HCT116 (cell line): ENCODE measurements around the gene TMEM191C. TPM values are rescaled to one million over a fixed set of nuclear protein-coding genes. Genes with fewer than 3 reads are reported as not detected.

Experiments
- ATAC-seq: fragments of 200-7000 bp; cut with Tn5 transposase; 2 replicates; pipeline ENCODE4 v1.9.1; 2020; ENCODE audit warnings: mild to moderate bottlenecking, moderate library complexity
- BruUV-seq: library from RNA; stranded (reverse); fragments of 400-500 nt; replicated peaks from 2 replicates; lab custom pipeline; 2021; lab: Mats Ljungman, UMichigan
- CTCF ChIA-PET: fragments of 300-600 bp; sonication (Branson Sonifier 250); formaldehyde crosslinking; loops from one replicate; lab custom pipeline; 2021; ENCODE audit warnings: antibody characterized with exemption; lab: Charles Lee
- POLR2A ChIA-PET: fragments of 300-600, 350-600 bp; sonication (Branson Sonifier 250); formaldehyde crosslinking; loops from one replicate; lab custom pipeline; 2021; ENCODE audit warnings: antibody characterized with exemption; lab: Charles Lee
- RAD21 ChIA-PET, 2 experiments: fragments of 300-600 bp; sonication (Branson Sonifier 250); formaldehyde crosslinking; loops; one replicate each; lab custom pipeline; 2023; ENCODE audit warnings: low total read pairs in 2 of 2; ENCODE audit not compliant: uncharacterized antibody in 2 of 2, unreplicated experiment in 2 of 2, low non-redundant PET in 1 of 2; lab: Charles Lee
- DNase-seq: peaks from one replicate; pipeline ENCODE4 v3.0.0-alpha.2; 2010; ENCODE audit warnings: low read depth, low spot score
- H2AFZ ChIP-seq: fragments of 200-600 bp; shearing (Covaris generic), sonication (generic); 2 replicates; pipeline ENCODE4 v1.6.1; 2017; ENCODE audit warnings: low read depth, mixed run types, mixed read lengths, antibody characterized with exemption, low read length; ENCODE audit not compliant: poor library complexity, severe bottlenecking
- H3K27ac ChIP-seq: 2 replicates; pipeline ENCODE4 v1.5.1; 2012; ENCODE audit warnings: low read depth, low read length
- H3K27me3 ChIP-seq: fragments of 200-600 bp; sonication (generic); 2 replicates; pipeline ENCODE4 v1.6.1; 2016; ENCODE audit warnings: mixed run types, low read length, mixed read lengths; ENCODE audit not compliant: insufficient read depth
- H3K36me3 ChIP-seq, 2 experiments: fragments of 200-500 bp in 1 of 2; fragments of 200-600 bp in 1 of 2; sonication (Bioruptor generic) in 1 of 2; sonication (generic) in 1 of 2; 2 replicates each; pipeline versions ENCODE4 v1.5.1 to v1.6.1; 2014 to 2016; ENCODE audit warnings: low read length in 2 of 2, inconsistent platforms in 1 of 2, mixed read lengths in 1 of 2, mixed run types in 1 of 2; ENCODE audit not compliant: insufficient read depth in 2 of 2, control insufficient read depth in 1 of 2
- H3K4me1 ChIP-seq, 2 experiments: fragments of 200-600 bp in 1 of 2; sonication (generic) in 1 of 2; 2 replicates each; pipeline versions ENCODE4 v1.5.1 to v1.6.1; 2012 to 2017; ENCODE audit warnings: low read length in 2 of 2, inconsistent platforms in 1 of 2, mild to moderate bottlenecking in 1 of 2, mixed read lengths in 1 of 2, mixed run types in 1 of 2, moderate library complexity in 1 of 2; ENCODE audit not compliant: insufficient read depth in 2 of 2, control insufficient read depth in 1 of 2
- H3K4me2 ChIP-seq: fragments of 200-600 bp; sonication (generic); 2 replicates; pipeline ENCODE4 v1.6.1; 2017; ENCODE audit warnings: mixed run types, low read length, mixed read lengths
- H3K4me3 ChIP-seq, 2 experiments: fragments of 200-600 bp in 1 of 2; sonication (generic) in 1 of 2; replicated peaks in 1 of 2; 2 replicates each; pipeline ENCODE4 v1.5.1; 2011 to 2016; ENCODE audit warnings: low read length in 2 of 2, control low read depth in 1 of 2, low read depth in 1 of 2, mild to moderate bottlenecking in 1 of 2, mixed read lengths in 1 of 2, mixed run types in 1 of 2
- H3K79me2 ChIP-seq: fragments of 200-600 bp; sonication (generic); 2 replicates; pipeline ENCODE4 v1.6.1; 2017; ENCODE audit warnings: mild to moderate bottlenecking, mixed run types, low read length, moderate library complexity, mixed read lengths; ENCODE audit not compliant: insufficient read depth
- H3K9ac ChIP-seq: fragments of 200-600 bp; sonication (generic); 2 replicates; pipeline ENCODE4 v1.6.1; 2016; ENCODE audit warnings: low read length, mixed read lengths
- H3K9me2 ChIP-seq: fragments of 200-600 bp; sonication (generic), shearing (Covaris generic); 2 replicates; pipeline ENCODE4 v1.6.1; 2017; ENCODE audit warnings: mixed run types, mild to moderate bottlenecking, moderate library complexity; ENCODE audit not compliant: insufficient read depth
- H3K9me3 ChIP-seq, 2 experiments: fragments of 200-500 bp in 1 of 2; fragments of 200-600 bp in 1 of 2; sonication (Bioruptor generic) in 1 of 2; sonication (generic) in 1 of 2; 2 replicates each; pipeline ENCODE4 v1.6.1; 2014 to 2017; ENCODE audit warnings: low read length in 2 of 2, mixed read lengths in 2 of 2, inconsistent platforms in 1 of 2, low read depth in 1 of 2, mild to moderate bottlenecking in 1 of 2, mixed run types in 1 of 2, moderate library complexity in 1 of 2; ENCODE audit not compliant: control insufficient read depth in 1 of 2, insufficient read depth in 1 of 2
- H4K20me1 ChIP-seq: fragments of 200-600 bp; sonication (generic), shearing (Covaris generic); 2 replicates; pipeline ENCODE4 v1.6.1; 2017; ENCODE audit warnings: mixed run types, mild to moderate bottlenecking, moderate library complexity; ENCODE audit not compliant: insufficient read depth
- CBX3 ChIP-seq: IDR thresholded peaks from 2 replicates; pipeline ENCODE4 v1.6.1; 2012; ENCODE audit warnings: low read depth
- CTCF ChIP-seq, 3 experiments: fragments of 200-600 bp in 1 of 3; sonication (generic) in 1 of 3; IDR thresholded peaks in 2 of 3; conservative IDR thresholded peaks in 1 of 3; 2 replicates each; pipeline ENCODE4 v1.5.1; 2012 to 2017; ENCODE audit warnings: low read depth in 2 of 3, low read length in 2 of 3, antibody characterized with exemption in 1 of 3, borderline replicate concordance in 1 of 3, control low read depth in 1 of 3, mild to moderate bottlenecking in 1 of 3, mixed read lengths in 1 of 3, mixed run types in 1 of 3, moderate library complexity in 1 of 3; ENCODE audit not compliant: insufficient read depth in 1 of 3
- EGR1 ChIP-seq: IDR thresholded peaks from 2 replicates; pipeline ENCODE4 v1.6.1; 2012; ENCODE audit warnings: low read depth
- ELF1 ChIP-seq: IDR thresholded peaks from 2 replicates; pipeline ENCODE4 v1.6.1; 2012; ENCODE audit warnings: low read depth, borderline replicate concordance
- EZH2phosphoT487 ChIP-seq: fragments of 200-600 bp; IDR thresholded peaks from 2 replicates; pipeline ENCODE4 v1.6.1; 2018; ENCODE audit warnings: antibody characterized with exemption, borderline replicate concordance
- FOSL1 ChIP-seq: IDR thresholded peaks from 2 replicates; pipeline ENCODE4 v1.6.1; 2012; ENCODE audit warnings: low read depth
- JUND ChIP-seq: IDR thresholded peaks from 2 replicates; pipeline ENCODE4 v1.6.1; 2012
- MAX ChIP-seq: IDR thresholded peaks from 2 replicates; pipeline ENCODE4 v1.6.1; 2012
- POLR2AphosphoS5 ChIP-seq: IDR thresholded peaks from 2 replicates; pipeline ENCODE4 v1.6.1; 2011; ENCODE audit warnings: mild to moderate bottlenecking, low read depth, low read length, moderate library complexity
- RAD21 ChIP-seq: IDR thresholded peaks from 2 replicates; pipeline ENCODE4 v1.6.1; 2012; ENCODE audit warnings: low read depth, mild to moderate bottlenecking
- SP1 ChIP-seq: IDR thresholded peaks from 2 replicates; pipeline ENCODE4 v1.6.1; 2012; ENCODE audit warnings: low read depth
- SRF ChIP-seq: IDR thresholded peaks from 2 replicates; pipeline ENCODE4 v1.6.1; 2012; ENCODE audit warnings: low read depth
- ZFX ChIP-seq: fragments of 450-650 bp; IDR thresholded peaks from 2 replicates; pipeline ENCODE4 v1.6.1; 2017
- ZNF274 ChIP-seq: fragments of 200-500 bp; sonication (Bioruptor generic); IDR thresholded peaks from 2 replicates; pipeline ENCODE4 v1.6.1; 2014; ENCODE audit warnings: mild to moderate bottlenecking, low read depth, low read length, inconsistent platforms
- intact Hi-C: fragments of 100-400 bp; cut with micrococcal nuclease; formaldehyde crosslinking; loops from 2 replicates; pipeline ENCODE4 v1.10.0; 2022
- total RNA-seq: library from RNA; stranded (reverse); gene quantifications from one replicate; pipeline ENCODE4 v1.2.1, GENCODE V29; 2021; ENCODE audit not compliant: unreplicated experiment

Gene TMEM191C
- total RNA-seq, 1 experiment from 2014 or later, result 3.1 TPM

- no peaks in the 10 kb centered on the region for H3K27me3 ChIP-seq
- TF ChIP-seq EGR1, result no peak
- TF ChIP-seq MAX, result no peak
- TF ChIP-seq ELF1, result no peak
- CTCF ChIA-PET, result no interaction called here
- no peak overlapping the region for H3K9ac ChIP-seq
- H3K4me1 ChIP-seq, result no peaks in the 10 kb centered on the region
- H3K9me3 ChIP-seq, result no peaks in the 10 kb centered on the region
- POLR2A ChIA-PET, result no interaction called here
- H3K9me2 ChIP-seq, result no peaks in the 10 kb centered on the region
- intact Hi-C loops, result no loop called here
- H3K36me3 ChIP-seq, result peaks cover 0 to 7% of the 10 kb centered on the region in 2 experiments; a peak in 1 of 4 replicates
- no peak for ATAC-seq
- H2AFZ ChIP-seq, result no peak overlapping the region
- no peaks in the 10 kb centered on the region; the same call in 1 of the 2 replicates for H3K79me2 ChIP-seq
- H3K4me3 ChIP-seq, result no peak overlapping the region
- no peak for DNase-seq
- no TSS peak for BruUV-seq
- no peaks in the 10 kb centered on the region for H4K20me1 ChIP-seq
- H3K27ac ChIP-seq, result no peak overlapping the region
- RAD21 ChIA-PET, result no interaction called here
- H3K4me2 ChIP-seq, result no peak overlapping the region
Observed at GRCh38 chr22:21450858-21451353, 16.3 kb upstream of the TMEM191C start.

GRCh38 chr22:21451545-21452520, 15.4 kb upstream of the TMEM191C start:
- H3K9me2 ChIP-seq, result no peaks in the 10 kb centered on the region
- no peak overlapping the region for H2AFZ ChIP-seq
- no TSS peak for BruUV-seq
- H3K9ac ChIP-seq, result no peak overlapping the region
- H4K20me1 ChIP-seq, result no peaks in the 10 kb centered on the region
- H3K4me2 ChIP-seq, result no peak overlapping the region
- H3K4me3 ChIP-seq, result no peak overlapping the region
- no peaks in the 10 kb centered on the region for H3K9me3 ChIP-seq
- no peak overlapping the region for H3K27ac ChIP-seq
- no peaks in the 10 kb centered on the region for H3K4me1 ChIP-seq
- intact Hi-C loops, result no loop called here
- no peak for ATAC-seq
- no peak for DNase-seq
- TF ChIP-seq RAD21 (no peak), POLR2AphosphoS5 (no peak), ZFX (no peak), SRF (no peak), ZNF274 (no peak), FOSL1 (no peak), JUND (no peak), MAX (no peak), CTCF (IDR thresholded peaks at IDR 0.05 in 2 of 3, conservative IDR thresholded peaks at IDR 0.05 in 1 of 3; ENCODE audit: borderline replicate concordance in 1 of 3, insufficient read depth in 1 of 3, low read depth in 2 of 3, low read length in 2 of 3) (no peak), CBX3 (no peak), EGR1 (no peak), SP1 (no peak), EZH2phosphoT487 (no peak)
- ChIA-PET CTCF (no interaction called here), RAD21 (no interaction called here), POLR2A (no interaction called here)
- peaks cover 0 to 7% of the 10 kb centered on the region in 2 experiments; a peak in 1 of 4 replicates for H3K36me3 ChIP-seq
- H3K79me2 ChIP-seq, result no peaks in the 10 kb centered on the region; the same call in 1 of the 2 replicates
- no peaks in the 10 kb centered on the region for H3K27me3 ChIP-seq
